DMS53 treated with DMSO at 0.1 percent for 48 hours (cell line): Measurements from ENCODE around the gene LRP10.
"Not testable (repeated sequence)": the region's sequence is repeated elsewhere in the genome, so short reads cannot be mapped to it uniquely, and the experiment has no call there.

ENCODE experiments used
- DNase-seq: peaks from one replicate; lab custom pipeline; 2025; ENCODE audit not compliant: unreplicated experiment; lab: John Stamatoyannopoulos, UW

LRP10 gene, protein sequence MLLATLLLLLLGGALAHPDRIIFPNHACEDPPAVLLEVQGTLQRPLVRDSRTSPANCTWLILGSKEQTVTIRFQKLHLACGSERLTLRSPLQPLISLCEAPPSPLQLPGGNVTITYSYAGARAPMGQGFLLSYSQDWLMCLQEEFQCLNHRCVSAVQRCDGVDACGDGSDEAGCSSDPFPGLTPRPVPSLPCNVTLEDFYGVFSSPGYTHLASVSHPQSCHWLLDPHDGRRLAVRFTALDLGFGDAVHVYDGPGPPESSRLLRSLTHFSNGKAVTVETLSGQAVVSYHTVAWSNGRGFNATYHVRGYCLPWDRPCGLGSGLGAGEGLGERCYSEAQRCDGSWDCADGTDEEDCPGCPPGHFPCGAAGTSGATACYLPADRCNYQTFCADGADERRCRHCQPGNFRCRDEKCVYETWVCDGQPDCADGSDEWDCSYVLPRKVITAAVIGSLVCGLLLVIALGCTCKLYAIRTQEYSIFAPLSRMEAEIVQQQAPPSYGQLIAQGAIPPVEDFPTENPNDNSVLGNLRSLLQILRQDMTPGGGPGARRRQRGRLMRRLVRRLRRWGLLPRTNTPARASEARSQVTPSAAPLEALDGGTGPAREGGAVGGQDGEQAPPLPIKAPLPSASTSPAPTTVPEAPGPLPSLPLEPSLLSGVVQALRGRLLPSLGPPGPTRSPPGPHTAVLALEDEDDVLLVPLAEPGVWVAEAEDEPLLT

DNA sequence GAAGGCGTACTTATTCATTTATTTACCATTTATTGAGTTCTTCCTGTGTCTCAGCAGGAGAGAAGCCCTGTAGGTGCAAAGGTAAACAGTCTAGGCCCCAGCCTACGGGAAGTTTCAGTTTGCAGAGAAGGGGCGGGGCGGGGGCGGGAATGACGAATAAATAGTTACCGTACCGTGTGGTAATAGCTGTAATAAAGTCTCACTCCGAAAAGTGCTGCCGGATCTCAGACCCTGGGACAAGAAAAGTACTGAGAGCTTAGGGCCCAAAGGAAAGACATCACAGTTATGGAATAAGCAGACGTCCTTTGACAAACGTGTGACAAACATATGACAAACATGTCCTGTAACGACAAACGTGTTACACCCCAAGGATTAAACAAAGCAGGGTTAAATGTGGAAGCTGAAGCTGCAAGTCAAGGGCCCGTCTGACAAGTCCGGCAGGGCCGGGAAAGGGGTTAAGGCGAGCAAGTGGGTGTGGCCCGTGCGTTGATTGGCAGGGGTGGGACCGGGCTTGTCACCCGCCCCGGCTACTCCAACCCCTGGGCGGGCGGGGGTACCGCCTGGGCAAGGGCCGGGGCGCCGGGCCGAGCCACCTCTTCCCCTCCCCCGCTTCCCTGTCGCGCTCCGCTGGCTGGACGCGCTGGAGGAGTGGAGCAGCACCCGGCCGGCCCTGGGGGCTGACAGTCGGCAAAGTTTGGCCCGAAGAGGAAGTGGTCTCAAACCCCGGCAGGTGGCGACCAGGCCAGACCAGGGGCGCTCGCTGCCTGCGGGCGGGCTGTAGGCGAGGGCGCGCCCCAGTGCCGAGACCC lies at the start of gene LRP10:
Gene LRP10 (plus strand): TSS at position 517 of the 809 bp plus-strand sequence. CDS start 564 bp downstream, outside the sequence.
- DNase-seq = peak; percentile 87

GRCh38 chr14:22822016-22822570 lies 49.4 kb upstream of the LRP10 start:
- DNase-seq = no peak

GRCh38 chr14:22822571-22823098 lies 48.9 kb upstream of the LRP10 start:
- peak; percentile 18 for DNase-seq

GRCh38 chr14:22824711-22825359 lies 46.7 kb upstream of the LRP10 start:
- no peak for DNase-seq

GRCh38 chr14:22829076-22829660 lies 42.4 kb upstream of the LRP10 start:
- DNase-seq = not testable (repeated sequence)

DNA sequence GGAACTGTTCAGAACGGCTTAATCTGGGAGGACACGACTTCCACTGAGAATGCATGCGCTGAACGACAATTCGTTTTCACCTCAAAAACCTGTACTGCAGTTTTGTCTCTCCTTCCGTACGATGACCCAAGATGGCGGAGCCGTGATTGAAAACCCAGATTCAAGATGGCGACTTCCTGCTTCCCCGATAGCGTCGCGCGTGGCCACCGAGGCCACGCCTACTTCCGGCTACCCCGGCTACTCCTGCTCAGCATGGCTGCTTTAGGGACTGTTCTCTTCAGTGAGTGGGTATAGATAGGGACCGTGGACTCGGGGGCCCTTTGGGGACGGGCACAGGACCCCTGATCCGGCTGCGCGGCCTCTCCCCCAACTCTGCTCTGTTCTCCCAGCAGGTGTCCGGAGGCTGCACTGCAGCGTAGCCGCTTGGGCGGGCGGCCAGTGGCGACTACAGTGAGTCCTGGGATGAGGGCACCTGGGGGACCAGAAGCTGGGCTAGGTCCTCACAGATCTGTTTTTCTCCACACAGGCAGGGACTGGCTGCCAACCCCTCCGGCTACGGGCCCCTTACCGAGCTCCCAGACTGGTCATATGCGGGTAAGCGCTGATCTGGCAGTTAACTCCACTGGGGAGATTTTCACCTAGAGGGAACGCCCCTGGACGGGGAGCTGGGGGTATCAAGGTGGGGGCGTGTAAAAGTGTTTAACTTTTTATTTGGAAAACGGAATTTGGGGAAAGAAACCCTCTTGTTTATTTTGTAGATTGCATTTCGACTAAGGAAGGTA lies 41.7 kb upstream of the LRP10 start, which contains the start of gene MRPL52:
Gene MRPL52 (plus strand): TSS at position 227 of the 782 bp plus-strand sequence. CDS start 26 bp downstream, at position 253.
- DNase-seq = peak; percentile 59

DNA sequence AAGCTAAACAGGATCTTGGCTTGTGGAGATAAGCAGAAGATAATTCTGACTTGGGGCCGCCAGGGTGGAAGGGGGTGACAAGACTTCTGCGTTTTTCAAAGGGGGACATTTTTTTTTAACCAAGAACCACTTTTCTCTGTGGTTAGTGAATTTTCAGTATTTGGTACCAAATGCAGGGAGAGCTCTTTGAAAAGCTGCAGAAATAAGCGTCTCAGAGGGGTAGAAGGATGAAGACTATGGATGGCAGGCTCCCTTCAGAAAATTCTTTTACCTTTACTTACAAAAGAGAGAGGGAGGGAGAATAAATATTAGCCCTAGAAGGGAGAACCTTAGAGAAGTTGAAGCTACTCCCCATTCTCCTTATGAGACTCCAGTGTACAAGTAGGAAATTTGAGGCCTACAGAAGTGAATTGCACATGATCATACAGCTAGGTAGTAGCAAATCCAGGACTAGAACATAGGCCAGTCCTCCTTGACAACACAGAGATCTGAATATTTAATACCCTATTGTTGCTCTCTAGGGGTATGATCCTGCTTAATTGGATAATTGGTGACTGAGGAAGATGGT lies 41.0 kb upstream of the LRP10 start:
- DNase-seq = no peak

- no peak for DNase-seq
Measured at GRCh38 chr14:22835505-22835904, 36.0 kb upstream of the LRP10 start.

DNA sequence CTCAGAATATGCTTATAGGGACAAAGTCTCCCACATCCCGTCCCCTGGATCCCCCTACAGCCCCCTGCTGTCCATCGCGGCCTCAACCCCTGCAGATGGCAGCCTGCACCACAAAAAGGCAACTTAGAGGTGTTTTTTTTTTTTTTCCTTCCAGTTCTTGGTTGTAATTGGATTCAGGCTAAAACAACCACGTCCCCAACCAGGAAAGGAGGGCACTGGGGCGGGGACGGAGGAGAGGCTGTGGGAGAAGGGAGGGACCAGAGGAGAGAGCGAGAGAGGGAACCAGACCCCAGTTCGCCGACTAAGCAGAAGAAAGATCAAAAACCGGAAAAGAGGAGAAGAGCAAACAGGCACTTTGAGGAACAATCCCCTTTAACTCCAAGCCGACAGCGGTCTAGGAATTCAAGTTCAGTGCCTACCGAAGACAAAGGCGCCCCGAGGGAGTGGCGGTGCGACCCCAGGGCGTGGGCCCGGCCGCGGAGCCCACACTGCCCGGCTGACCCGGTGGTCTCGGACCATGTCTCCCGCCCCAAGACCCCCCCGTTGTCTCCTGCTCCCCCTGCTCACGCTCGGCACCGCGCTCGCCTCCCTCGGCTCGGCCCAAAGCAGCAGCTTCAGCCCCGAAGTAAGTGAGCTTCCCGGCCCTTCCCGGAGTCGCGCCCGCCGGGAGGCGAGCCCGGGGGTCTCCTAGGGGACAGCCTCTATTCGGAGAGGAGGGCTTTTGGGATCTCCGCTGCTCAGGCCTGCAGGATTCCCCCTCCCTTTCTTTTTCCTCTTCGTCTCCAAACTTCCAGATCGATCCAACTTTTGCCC lies 35.0 kb upstream of the LRP10 start, which contains the start of gene MMP14:
Gene MMP14 (plus strand): TSS at position 285 of the 813 bp plus-strand sequence. CDS start 233 bp downstream, at position 518.
- no peak for DNase-seq

GRCh38 chr14:22837114-22837749 lies 34.3 kb upstream of the LRP10 start:
- no peak for DNase-seq

GRCh38 chr14:22837750-22838538 lies 33.6 kb upstream of the LRP10 start:
- DNase-seq = no peak

DNA sequence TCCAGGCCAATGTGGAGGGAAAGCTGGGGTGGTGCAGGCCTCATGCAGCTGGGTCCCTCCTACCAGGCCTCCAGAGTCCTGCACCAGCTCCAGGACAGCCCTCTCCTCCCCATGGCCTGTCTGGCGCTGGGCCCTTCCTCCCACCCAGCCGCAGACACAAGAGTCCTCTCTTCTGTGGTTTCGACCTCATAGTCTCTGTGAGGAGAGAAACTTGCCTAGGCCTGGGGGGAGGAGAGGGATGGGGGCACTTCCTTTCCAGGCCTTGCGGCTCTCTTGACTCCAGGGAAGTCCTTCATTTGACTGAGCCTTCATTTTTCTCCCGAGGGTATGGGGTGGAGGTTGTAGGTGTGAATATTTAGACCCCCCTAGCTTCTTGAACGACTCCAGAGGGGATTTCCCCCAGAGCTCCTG lies 32.9 kb upstream of the LRP10 start:
- DNase-seq = no peak

DNA sequence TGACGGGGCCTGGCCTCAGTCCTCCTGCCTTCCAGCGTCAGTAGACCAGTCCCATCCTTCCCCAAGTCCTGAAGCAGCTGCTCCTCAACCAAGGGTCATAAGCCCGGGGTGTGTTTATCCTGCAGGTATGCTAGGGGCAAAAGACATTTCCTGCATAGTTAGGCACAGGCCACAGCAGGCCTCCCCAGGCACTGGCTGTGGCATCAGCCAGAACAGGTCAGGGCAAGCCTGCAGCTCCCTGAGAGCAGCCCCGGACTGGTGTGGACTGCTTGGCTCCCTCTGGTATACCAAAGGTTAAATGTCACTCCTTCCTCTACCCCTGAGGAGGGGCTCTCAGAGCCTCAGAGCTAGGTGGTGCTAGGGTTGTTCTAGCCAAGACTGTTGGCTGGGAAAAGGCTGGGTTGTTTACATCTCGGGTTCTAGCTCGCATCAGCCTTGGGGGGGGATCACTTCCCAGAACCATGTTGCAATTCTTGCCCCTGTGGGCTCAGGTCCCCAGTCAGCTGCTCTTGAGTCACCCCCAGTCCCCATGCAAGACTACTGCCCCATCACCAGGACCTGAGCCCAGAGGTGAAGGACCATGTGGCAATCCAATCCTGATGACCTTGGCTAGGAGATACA lies 32.3 kb upstream of the LRP10 start:
- no peak for DNase-seq

- DNase-seq = no peak
Measured at GRCh38 chr14:22841311-22841710, 30.2 kb upstream of the LRP10 start.

GRCh38 chr14:22841769-22842168 lies 29.8 kb upstream of the LRP10 start:
- DNase-seq = no peak
